Activated CD8-positive, alpha-beta memory T cell treated with anti-CD3 and anti-CD28 coated beads, Interleukin-2, amount 10 ng/mL, durations not matched to agents 7 days and 5 days (primary cell): ENCODE measurements around the gene NFE2L2. TPM values are rescaled to one million over a fixed set of nuclear protein-coding genes. Genes with fewer than 3 reads are reported as not detected.

Experiments
- ATAC-seq: fragments of 150-1000 bp; cut with Tn5 transposase; one replicate; pipeline ENCODE4 v1.10.0; 2021; ENCODE audit warnings: moderate library complexity
- CTCF ChIA-PET: fragments of 350-600 bp; sonication (Branson Sonifier 250); formaldehyde crosslinking; loops from one replicate; lab custom pipeline; 2021; ENCODE audit warnings: antibody characterized with exemption; lab: Charles Lee
- DNase-seq: peaks from one replicate; pipeline ENCODE4 v3.0.0-alpha.2; 2020
- H3K27ac Mint-ChIP-seq: one replicate; pipeline ENCODE4 v1.8.0; 2021; ENCODE audit warnings: mild to moderate bottlenecking, mixed read lengths
- H3K27me3 Mint-ChIP-seq: one replicate; pipeline ENCODE4 v1.8.0; 2021; ENCODE audit warnings: mixed read lengths
- H3K36me3 Mint-ChIP-seq: one replicate; pipeline ENCODE4 v1.8.0; 2021; ENCODE audit warnings: mild to moderate bottlenecking, mixed read lengths
- H3K4me1 Mint-ChIP-seq: one replicate; pipeline ENCODE4 v1.8.0; 2021; ENCODE audit warnings: mixed read lengths
- H3K4me3 Mint-ChIP-seq: one replicate; pipeline ENCODE4 v1.8.0; 2021; ENCODE audit warnings: mild to moderate bottlenecking, moderate library complexity, mixed read lengths
- H3K9me3 Mint-ChIP-seq: one replicate; pipeline ENCODE4 v1.8.0; 2022; ENCODE audit warnings: low read depth, mixed read lengths
- total RNA-seq, 2 experiments: library from RNA; stranded (reverse); gene quantifications; one replicate each; pipeline ENCODE4 v1.2.3, GENCODE V29; 2021

The NFE2L2 gene
- total RNA-seq, 2 experiments from 2014 or later = 56.5 to 58.9 TPM

GRCh38 chr2:177289824-177290628, 25.5 kb upstream of the NFE2L2 start:
- Mint-ChIP-seq H3K4me1 (peaks cover 59% of the 10 kb centered on the region), H3K4me3 (peak overlapping the region; percentile 57), H3K27me3 (no peaks in the 10 kb centered on the region), H3K9me3 (no peaks in the 10 kb centered on the region), H3K27ac (peak overlapping the region; percentile 94), H3K36me3 (peaks cover 7% of the 10 kb centered on the region)
- peak; percentile 70 for DNase-seq
- CTCF ChIA-PET = interaction anchor here (0.8 to 18.6 kb wide), 6 partner anchors 11 to 126 kb away, joined by 3 to 314 read pairs (median 4); partner anchors contain the start of gene NFE2L2
- peak; percentile 70 for ATAC-seq

- ATAC-seq = no peak
- H3K9me3 Mint-ChIP-seq = no peaks in the 10 kb centered on the region
- DNase-seq = no peak
- H3K27me3 Mint-ChIP-seq = no peaks in the 10 kb centered on the region
- H3K4me3 Mint-ChIP-seq = no peak overlapping the region
- peaks cover 11% of the 10 kb centered on the region for H3K36me3 Mint-ChIP-seq
- H3K27ac Mint-ChIP-seq = no peak overlapping the region
- CTCF ChIA-PET = interaction anchor here (0.7 to 18.6 kb wide), 4 partner anchors 17 to 132 kb away, joined by 3 to 314 read pairs (median 4); partner anchors contain the start of gene NFE2L2
- peaks cover 57% of the 10 kb centered on the region for H3K4me1 Mint-ChIP-seq
These were observed 23.3 kb upstream of the NFE2L2 start for GRCh38 chr2:177287814-177288213.

GRCh38 chr2:177285892-177286715, 21.6 kb upstream of the NFE2L2 start:
- H3K27ac Mint-ChIP-seq = no peak overlapping the region

GRCh38 chr2:177284531-177284930, 20.0 kb upstream of the NFE2L2 start:
- Mint-ChIP-seq H3K4me3 (no peak overlapping the region), H3K27ac (no peak overlapping the region), H3K27me3 (no peaks in the 10 kb centered on the region), H3K36me3 (peaks cover 13% of the 10 kb centered on the region), H3K4me1 (peaks cover 49% of the 10 kb centered on the region), H3K9me3 (no peaks in the 10 kb centered on the region)
- no peak for DNase-seq
- CTCF ChIA-PET = interaction anchor here (0.6 to 18.6 kb wide), 2 partner anchors 16 to 33 kb away, joined by 3 to 314 read pairs; partner anchors contain the start of gene NFE2L2
- no peak for ATAC-seq

More at GRCh38 chr2:177285892-177286715, 21.6 kb upstream of the NFE2L2 start:
- Mint-ChIP-seq H3K27me3 (no peaks in the 10 kb centered on the region), H3K9me3 (no peaks in the 10 kb centered on the region), H3K4me1 (peaks cover 58% of the 10 kb centered on the region), H3K4me3 (no peak overlapping the region), H3K36me3 (peaks cover 13% of the 10 kb centered on the region)
- CTCF ChIA-PET = interaction anchor here (1.0 to 18.6 kb wide), 4 partner anchors 10 to 120 kb away, joined by 4 to 314 read pairs (median 8); partner anchors contain the start of gene NFE2L2
- ATAC-seq (no peak), DNase-seq (no peak)

GRCh38 chr2:177283906-177284305, 19.4 kb upstream of the NFE2L2 start:
- DNase-seq = no peak
- H3K4me1 Mint-ChIP-seq = peaks cover 43% of the 10 kb centered on the region
- no peaks in the 10 kb centered on the region for H3K9me3 Mint-ChIP-seq
- H3K27me3 Mint-ChIP-seq = no peaks in the 10 kb centered on the region
- H3K36me3 Mint-ChIP-seq = peaks cover 13% of the 10 kb centered on the region
- no peak overlapping the region for H3K27ac Mint-ChIP-seq
- CTCF ChIA-PET = interaction anchor here (1.4 to 18.6 kb wide), 4 partner anchors 12 to 118 kb away, joined by 3 to 314 read pairs (median 8); partner anchors contain the start of gene NFE2L2
- H3K4me3 Mint-ChIP-seq = no peak overlapping the region
- no peak for ATAC-seq

- H3K27me3 Mint-ChIP-seq = no peaks in the 10 kb centered on the region
- H3K9me3 Mint-ChIP-seq = no peaks in the 10 kb centered on the region
- no peak overlapping the region for H3K4me3 Mint-ChIP-seq
- ATAC-seq (no peak), DNase-seq (no peak)
- H3K36me3 Mint-ChIP-seq = peaks cover 13% of the 10 kb centered on the region
- peaks cover 39% of the 10 kb centered on the region for H3K4me1 Mint-ChIP-seq
- no peak overlapping the region for H3K27ac Mint-ChIP-seq
- CTCF ChIA-PET = interaction anchor here (0.9 to 18.6 kb wide), 5 partner anchors 13 to 118 kb away, joined by 3 to 314 read pairs (median 3); partner anchors contain the start of gene NFE2L2
These were observed 18.5 kb upstream of the NFE2L2 start for GRCh38 chr2:177282787-177283572.

GRCh38 chr2:177282181-177282641, 17.7 kb upstream of the NFE2L2 start:
- DNase-seq (no peak), ATAC-seq (peak; percentile 30)
- CTCF ChIA-PET = interaction anchor here (0.7 to 18.6 kb wide), 7 partner anchors 14 to 117 kb away, joined by 3 to 314 read pairs (median 3); partner anchors contain the start of gene NFE2L2
- Mint-ChIP-seq H3K4me3 (no peak overlapping the region), H3K27me3 (no peaks in the 10 kb centered on the region), H3K4me1 (peaks cover 39% of the 10 kb centered on the region), H3K36me3 (peaks cover 12% of the 10 kb centered on the region), H3K27ac (no peak overlapping the region), H3K9me3 (no peaks in the 10 kb centered on the region)

- Mint-ChIP-seq H3K4me1 (peaks cover 38% of the 10 kb centered on the region), H3K9me3 (no peaks in the 10 kb centered on the region)
- CTCF ChIA-PET = interaction anchor here (0.7 to 18.6 kb wide), 5 partner anchors 13 to 117 kb away, joined by 3 to 314 read pairs (median 5); partner anchors contain the start of gene NFE2L2
These were observed 17.1 kb upstream of the NFE2L2 start for GRCh38 chr2:177281400-177282180.

GRCh38 chr2:177279847-177280246, 15.3 kb upstream of the NFE2L2 start:
- H3K4me1 Mint-ChIP-seq = peaks cover 22% of the 10 kb centered on the region
- no peak overlapping the region for H3K4me3 Mint-ChIP-seq
- no peaks in the 10 kb centered on the region for H3K9me3 Mint-ChIP-seq
- DNase-seq (no peak), ATAC-seq (no peak)
- no peaks in the 10 kb centered on the region for H3K27me3 Mint-ChIP-seq
- CTCF ChIA-PET = interaction anchor here (0.8 to 18.6 kb wide), 3 partner anchors 9 to 30 kb away, joined by 3 to 314 read pairs (median 4); partner anchors contain the start of gene NFE2L2
- H3K27ac Mint-ChIP-seq = no peak overlapping the region
- H3K36me3 Mint-ChIP-seq = peaks cover 5% of the 10 kb centered on the region

More at GRCh38 chr2:177281400-177282180, 17.1 kb upstream of the NFE2L2 start:
- Mint-ChIP-seq H3K27me3 (no peaks in the 10 kb centered on the region), H3K4me3 (no peak overlapping the region), H3K27ac (no peak overlapping the region), H3K36me3 (peaks cover 12% of the 10 kb centered on the region)
- ATAC-seq (peak; percentile 23), DNase-seq (no peak)

GRCh38 chr2:177275743-177276055, 11.2 kb upstream of the NFE2L2 start:
- CTCF ChIA-PET = no interaction called here
- Mint-ChIP-seq H3K27ac (no peak overlapping the region), H3K9me3 (no peaks in the 10 kb centered on the region), H3K27me3 (no peaks in the 10 kb centered on the region), H3K4me3 (no peak overlapping the region), H3K4me1 (peaks cover 18% of the 10 kb centered on the region), H3K36me3 (no peaks in the 10 kb centered on the region)
- DNase-seq (no peak), ATAC-seq (no peak)

GRCh38 chr2:177275040-177275742, 10.7 kb upstream of the NFE2L2 start:
- Mint-ChIP-seq H3K27me3 (no peaks in the 10 kb centered on the region), H3K27ac (no peak overlapping the region), H3K36me3 (no peaks in the 10 kb centered on the region), H3K4me3 (no peak overlapping the region), H3K4me1 (peaks cover 21% of the 10 kb centered on the region), H3K9me3 (no peaks in the 10 kb centered on the region)
- DNase-seq (no peak), ATAC-seq (no peak)
- CTCF ChIA-PET = interaction anchor here (1.7 to 12.8 kb wide), 3 partner anchors 11 to 110 kb away, joined by 6 to 314 read pairs (median 21); partner anchors contain the start of gene NFE2L2
